Stimulated activated CD8-positive, alpha-beta memory T cell treated with anti-CD3 and anti-CD28 coated beads, Interleukin-15, amount 100 ng/mL, for 4 hours (primary cell): ENCODE measurements around the gene RMRP.
A peak's percentile ranks its signal among the peaks of the same experiment; 100 is the strongest.
"Not testable (repeated sequence)": the region's sequence is repeated elsewhere in the genome, so short reads cannot be mapped to it uniquely, and the experiment has no call there.

ENCODE experiments used
- DNase-seq, 2 donors: peaks; one replicate each; pipeline ENCODE4 v3.0.0-alpha.2; 2020; ENCODE audit warnings: low read depth in 2 of 2

The RMRP gene

DNA sequence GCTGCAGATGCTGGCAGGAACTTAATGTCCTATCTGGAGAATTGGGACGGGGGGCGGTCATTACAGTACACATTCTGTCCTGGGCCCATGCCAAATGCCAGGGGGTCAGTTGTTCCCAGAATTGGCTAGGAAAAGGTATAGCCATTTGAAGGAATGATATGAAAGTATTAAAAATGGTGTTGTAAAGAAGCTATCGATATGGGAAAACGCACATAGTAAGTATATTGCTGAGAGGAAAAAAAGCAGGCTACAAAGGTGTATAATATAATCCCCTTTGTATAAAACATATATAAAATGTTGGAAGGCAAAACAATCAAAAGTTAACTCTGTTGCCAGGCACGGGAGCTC is 7.6 kb upstream of the RMRP start:
- no peak for DNase-seq

DNA sequence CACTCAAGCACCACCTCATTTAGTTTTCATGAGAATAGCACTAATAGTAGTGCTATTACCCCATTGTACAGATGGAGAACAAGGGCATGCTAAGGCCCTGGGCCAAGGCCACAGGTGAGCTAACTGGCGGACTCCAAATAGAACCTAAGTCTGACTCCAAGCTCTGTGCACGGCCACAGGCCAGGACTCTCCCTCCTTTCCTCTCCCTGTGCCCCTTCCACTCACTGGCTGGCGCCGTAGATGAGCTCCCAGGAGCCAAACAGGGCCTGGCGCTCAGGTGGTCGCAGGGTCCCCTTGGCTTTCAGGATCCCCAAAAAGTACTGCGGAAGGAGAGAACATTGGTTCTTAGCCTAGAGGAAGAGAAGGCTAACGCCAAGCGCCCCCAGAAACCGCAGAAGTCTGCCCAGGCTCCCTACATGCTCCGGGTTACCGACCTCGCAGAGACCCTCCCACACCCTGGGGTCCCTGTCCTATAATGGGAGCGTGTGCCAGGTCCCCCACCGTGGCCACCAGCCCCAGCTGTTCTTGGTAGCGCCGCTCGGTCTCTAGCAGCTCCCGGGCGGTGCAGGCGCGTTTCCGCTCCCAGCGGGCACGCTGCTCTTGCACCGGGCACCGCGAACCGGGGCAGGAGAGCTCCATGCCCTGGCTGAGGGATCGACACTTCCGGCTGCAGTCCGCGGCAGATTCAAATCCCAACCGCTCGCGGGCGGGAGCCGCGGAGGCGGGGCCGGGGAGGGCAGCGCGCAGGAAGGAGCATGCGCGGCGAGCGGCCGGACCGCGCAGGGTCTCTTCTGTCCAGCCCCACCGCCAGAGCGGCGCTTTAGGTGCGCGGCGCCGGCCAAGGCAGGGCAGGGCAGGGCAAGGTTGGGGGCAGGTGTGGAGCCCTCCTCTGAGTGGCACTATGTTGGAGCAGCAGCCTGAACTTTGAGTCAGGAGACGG is 7.0 kb upstream of the RMRP start, which contains the start of gene ARHGEF39:
ARHGEF39 (minus strand) TSS at position 665 of the 940 bp plus-strand sequence; CDS start at position 639, 26 bp downstream.
- DNase-seq, result no peak

DNA sequence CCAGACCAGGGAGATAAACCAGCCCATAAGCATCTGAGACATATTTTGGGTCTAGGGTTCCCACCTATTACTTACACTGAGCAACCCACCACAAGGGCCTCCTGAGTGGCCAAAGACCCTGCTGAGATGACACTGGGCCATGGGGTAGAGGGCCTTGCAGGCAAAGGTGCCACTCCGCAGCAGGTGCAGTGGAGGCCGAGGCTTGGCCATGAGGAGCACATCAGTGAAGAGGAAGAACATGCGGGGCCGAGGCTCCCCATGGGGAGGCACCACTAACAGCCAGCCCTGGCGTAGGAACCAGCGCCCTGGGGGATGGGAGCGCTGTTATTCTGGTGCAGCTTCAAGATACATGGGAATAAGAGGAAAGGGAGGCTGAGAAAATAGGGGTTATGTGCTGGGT is 4.6 kb upstream of the RMRP start:
- no peak for DNase-seq

DNA sequence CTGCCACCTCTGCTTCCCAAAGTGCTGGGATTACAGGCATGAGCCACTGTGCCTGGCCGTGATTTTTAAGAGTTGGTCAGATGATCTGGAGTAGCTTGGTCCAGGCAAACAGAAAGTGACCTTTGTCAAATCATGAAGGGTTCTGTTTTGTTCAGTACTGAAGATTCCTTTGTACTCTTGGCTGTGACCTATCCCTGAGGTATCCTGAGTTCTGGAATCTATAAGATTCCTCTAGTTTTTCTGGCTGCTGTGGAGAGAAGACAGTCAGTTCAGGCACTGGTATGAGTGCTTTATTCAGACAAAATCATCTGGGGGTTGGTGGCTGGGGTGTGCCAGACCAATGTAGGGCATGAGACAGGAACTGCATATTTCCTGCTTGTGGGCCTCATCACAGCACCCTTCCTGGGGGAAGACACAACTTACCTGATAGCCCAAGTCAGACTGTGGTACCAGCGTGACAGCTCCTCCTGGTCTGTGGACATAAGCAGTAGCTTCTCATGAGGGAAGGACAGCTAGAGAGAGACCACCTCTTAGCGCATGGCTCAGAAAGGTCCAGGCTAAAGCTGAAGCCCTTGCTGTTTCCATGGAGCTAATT is 4.0 kb upstream of the RMRP start:
- no peak for DNase-seq

DNA sequence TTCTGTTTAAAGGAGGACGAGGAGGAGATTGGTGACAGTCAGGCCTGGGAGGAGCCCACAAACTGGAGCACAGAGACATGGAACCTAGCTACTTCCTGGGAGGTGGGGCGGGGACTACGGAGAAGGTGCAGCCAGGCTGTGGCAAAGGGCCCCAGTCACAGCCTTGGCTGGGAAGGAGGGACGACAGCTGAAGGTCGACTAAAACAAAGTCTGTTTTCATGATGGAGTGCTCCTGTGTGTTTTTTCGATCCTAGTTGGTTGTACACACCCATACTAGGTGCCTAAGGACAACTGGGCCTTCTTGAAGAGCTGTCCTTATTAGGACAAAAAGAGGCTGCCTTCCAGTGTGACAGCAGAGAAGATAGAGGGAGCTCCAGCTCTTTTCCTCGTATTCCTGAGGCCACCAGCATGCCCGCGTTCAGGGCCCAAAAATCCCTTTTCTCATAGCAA is 3.2 kb upstream of the RMRP start:
- DNase-seq, result no peak

DNA sequence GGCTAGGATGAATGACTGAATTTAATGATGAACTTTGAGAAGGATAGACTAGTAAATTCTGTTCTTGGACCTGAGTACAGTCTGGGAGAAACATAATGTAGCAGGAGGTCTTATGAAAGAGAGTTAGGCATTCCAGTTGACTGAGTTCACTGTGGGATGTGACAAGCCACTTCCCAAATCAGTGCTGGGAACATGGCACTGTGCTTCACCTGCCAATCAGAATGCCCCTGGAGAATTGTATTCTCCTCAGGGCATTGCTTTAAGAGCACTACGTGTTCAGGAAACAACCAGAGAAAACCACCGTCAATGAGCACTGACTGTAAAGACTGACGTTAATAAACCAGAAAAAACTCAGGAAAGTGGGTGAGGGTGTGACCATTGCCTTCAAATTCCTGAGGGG is 1.5 kb upstream of the RMRP start:
- no peak for DNase-seq

DNA sequence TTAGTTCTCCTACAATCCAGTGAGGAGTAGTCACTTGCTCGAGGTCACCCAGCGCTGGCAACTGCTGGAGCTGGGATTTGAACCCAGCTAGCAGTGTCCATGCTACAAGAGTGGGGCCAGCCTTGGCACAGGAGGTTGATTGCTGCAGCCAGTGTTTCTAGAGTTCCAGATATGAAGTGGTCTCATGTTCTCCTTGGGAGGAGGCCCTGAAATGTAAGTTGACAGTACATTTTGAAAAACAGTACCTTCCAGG is 1.1 kb upstream of the RMRP start:
- DNase-seq, result no peak

DNA sequence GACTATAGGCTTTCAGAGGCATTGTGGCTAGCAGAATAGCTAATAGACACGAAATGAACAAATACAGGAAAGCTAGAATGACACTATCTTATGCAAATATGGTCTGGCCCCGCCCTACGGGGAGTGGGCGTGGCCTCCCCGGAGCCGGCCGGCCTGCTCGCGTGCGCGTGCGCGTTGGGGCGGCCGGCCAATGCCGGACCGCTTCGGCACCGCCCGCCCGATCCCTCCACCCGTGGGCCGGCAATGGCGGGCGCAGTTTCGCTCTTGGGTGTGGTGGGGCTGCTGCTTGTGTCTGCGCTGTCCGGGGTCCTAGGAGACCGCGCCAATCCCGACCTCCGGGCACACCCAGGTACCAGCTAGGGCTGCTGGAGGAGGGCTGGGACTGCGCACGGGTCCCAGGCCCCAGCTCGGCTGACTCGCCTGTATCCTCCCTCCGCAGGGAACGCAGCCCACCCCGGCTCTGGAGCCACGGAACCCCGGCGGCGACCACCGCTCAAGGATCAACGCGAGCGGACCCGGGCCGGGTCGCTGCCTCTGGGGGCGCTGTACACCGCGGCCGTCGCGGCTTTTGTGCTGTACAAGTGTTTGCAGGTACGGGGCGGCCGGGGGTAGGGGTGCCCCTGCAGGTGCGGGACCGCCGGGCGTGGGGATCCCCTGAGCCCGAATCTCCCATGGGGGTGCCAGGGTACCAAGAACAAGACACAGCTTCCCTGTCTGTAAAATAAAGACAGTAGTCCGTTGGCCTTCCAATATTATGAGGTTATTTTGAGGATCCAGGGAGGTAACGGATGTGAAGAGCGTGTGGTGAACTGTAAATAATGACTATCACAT is 533 bp upstream of the RMRP start, which contains the start of gene CCDC107:
CCDC107 (plus strand) TSS at position 156 of the 831 bp plus-strand sequence; CDS start at position 244, 88 bp downstream.
- peak; percentile 68 to 71 for DNase-seq

DNA sequence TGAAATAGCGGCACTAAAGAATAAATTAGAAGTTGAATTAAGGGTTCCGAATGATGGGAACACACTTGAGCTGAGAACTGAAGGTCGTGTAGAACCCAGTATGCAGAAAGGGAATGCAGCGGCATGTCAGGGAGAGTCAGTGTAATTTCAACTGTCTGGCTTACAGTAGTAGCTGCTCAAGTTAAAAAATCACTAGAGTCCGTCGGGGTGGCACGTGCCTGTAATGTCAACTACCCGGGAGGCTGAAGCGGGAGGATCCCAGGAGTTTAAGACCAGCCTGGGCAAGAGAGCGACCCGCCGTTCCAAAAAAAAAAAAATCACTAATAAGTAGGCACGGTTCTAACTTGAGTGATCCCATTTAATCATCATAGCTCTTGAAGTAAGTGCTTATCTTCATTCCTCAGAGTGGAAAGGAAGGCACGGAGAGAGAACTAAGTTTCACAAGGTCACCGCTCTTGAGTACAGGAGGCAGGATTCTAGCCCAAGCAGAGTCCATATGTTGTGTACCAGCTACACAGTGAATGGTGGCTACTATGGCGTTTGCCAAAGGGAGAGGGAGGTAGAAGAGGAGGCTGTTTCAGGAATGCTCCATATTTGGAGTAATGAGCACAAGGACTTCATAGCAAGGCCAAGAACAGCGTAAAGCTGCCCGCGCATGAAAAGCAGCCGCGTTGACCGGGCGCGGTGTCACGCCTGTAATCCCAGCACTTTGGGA is 831 bp downstream of the RMRP start:
- DNase-seq, result no peak

DNA sequence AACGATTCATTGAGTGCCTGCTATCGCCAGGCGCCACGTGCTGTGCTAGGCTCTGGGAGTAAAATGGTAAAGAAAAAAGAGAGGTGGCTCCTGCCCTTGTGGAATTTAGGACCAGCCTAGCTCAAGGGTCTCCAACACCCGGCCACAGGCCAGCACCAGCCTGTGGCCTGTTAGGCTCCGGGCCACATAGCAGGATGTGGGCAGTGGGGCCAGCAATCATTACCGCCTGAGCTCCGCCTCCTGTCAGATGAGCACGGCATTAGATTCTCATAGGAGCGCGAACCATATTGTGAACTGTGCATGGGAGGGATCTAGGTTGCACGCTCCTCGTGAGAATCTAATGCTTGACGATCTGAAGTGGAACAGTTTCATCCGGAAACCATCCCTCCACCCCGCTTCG is 1.5 kb downstream of the RMRP start:
- no peak for DNase-seq

DNA sequence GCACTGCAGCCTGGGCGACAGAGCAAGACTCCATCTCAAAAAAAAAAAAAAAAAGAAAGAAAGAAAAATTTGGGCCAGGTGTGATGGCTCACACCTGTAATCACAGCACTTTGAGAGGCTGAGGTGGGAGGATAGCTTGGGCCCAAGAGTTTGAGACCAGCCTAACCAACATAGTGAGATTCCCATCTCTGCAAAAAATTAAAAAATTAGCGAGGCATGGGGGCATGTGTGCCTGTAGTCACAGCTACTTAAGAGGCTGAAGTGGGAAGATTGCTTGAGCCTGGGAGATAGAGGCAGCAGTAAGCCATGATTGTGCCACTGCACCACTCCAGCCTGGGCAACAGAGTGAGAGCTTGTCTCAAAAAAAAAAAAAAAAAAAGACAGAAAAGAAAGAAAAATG is 4.2 kb downstream of the RMRP start:
- no peak for DNase-seq

DNA sequence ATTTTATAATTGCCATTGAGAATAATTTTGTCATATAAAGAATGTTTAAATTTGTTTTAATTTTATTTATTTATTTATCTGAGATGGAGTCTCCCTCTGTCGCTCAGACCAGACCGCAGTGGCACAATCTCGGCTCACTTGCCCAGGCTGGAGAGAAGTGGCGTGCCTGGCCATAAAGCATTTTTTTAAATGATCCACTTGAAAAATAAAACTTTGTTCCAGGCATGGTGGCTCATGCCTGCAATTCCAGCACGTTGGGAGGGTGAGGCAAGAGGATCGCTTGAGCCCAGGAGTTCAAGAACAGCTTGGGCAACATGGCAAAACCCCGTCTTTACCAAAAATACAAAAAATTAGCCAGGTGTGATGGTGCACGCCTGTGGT is 5.0 kb downstream of the RMRP start:
- no peak for DNase-seq

DNA sequence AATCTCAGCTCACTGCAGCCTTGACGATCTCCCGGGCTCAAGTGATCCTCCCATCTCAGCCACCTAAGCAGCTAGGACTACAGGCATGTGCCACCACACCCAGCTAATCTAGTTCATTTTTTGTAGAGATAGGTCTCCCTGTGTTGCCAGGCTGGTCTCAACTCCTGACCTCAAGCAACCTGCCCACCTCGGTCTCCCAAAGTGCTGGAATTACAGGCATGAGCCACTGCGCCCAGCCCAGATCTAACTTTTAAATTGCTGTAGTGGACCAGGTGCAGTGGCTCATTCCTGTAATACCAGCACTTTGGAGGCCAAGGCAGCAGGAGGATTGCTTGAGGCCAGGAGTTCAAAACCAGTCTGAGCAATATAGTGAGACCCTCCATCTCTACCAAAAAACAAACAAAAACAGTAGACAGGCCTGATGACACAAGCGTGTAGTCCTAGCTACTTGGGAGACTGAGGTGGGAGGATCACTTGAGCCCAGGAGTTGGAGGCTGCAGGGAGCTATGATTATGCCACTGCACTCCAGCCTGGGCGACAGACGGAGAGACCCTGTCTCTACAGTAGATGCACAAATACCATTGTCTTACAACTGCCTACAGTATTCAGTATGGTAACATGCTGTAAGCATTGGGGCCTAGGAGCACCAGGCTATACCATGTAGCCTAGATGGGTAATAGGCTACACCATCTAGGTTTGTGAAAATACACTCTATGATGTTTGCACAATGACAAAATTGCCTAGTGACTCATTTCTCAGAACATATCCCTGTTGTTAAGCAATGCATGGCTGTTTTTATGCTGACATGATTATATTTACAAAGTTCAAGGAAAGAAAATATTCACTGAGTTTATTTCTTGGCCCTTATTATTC is 5.6 kb downstream of the RMRP start:
- DNase-seq, result no peak

DNA sequence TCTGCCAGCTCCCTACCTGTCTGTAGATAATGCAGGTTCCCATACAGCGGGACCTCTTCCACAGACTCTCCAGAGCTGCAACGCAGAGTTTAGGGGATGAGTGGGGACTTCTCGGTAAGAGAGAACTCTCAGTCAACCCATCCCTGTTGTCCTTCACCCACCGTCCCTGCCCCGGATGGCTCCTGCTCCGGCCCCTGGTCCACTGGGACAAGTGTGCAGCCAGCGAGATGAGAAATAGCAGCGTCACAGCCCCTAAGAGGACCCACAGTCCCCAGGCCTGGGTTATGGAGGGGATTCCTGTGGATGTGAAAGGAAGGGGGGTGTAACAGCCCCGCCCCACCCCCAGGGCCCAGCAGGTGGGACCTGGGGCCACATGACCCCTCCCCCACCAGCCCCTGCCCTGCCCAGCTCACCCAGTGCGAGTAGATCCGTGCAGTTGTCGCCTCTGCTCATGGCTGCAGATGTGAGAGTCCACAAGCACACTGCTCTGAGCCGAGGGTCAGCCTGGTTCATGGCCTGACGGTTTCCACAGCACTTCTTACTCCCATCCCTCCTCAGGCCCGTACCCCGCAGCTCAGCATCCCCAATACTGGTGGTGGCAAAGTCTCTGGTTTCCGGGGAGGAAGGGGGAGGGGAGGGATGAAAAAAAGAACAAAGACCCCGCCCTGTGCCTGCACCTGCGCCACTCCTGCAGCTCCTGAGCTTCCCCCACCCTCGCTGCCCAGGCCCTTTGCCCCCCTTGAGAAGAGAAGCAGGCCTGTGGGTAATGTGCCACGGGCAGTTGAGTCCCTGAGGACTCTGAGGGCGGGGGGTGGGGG is 7.3 kb downstream of the RMRP start, which contains the start of gene SIT1:
SIT1 (minus strand) TSS at position 591 of the 818 bp plus-strand sequence; CDS start at position 513, 78 bp downstream.
- DNase-seq, result no peak

DNA sequence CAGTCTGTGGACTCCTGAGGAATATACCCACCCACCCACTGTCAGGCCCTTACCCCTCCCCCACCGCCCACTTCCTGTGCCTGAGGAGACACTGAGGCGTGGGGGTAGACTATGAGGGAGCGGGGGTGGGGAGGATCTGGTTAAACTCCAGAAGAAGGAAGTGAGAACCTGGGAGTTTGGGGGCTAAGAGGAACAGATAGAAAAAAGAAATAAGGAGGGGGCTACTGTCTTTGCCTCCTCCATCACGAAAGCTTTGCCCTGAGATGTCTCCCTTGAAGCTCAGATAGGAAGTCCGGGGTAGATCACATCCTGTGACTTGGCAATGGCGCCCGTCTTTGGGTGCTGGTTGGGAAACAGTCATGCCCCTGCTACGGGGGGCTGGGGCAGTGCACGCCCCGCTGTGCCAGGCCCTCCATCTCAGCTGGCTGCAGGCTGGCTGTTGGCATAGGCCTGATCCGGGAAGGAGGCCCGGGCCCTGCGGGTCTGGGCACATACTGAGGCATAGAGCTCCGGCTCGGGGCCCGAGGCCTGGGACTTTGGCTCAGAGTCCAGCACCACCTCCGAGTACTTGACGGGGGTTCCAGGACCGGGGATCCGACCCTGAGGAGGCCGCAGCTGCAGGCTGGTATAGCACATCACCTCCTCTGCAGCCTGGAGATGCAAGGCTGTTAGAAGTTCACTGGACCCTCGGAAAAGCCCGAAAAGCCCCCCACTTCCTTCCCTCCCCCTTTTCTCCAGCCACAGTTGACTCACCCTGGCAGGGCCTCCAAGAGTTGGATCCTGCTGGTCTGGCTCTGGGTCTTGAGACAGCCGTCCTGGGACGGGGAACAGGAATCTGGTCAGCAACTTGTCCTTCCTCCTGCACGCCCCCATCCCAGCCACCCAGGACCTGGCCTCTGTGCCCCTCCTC is 8.1 kb downstream of the RMRP start:
- no peak for DNase-seq

DNA sequence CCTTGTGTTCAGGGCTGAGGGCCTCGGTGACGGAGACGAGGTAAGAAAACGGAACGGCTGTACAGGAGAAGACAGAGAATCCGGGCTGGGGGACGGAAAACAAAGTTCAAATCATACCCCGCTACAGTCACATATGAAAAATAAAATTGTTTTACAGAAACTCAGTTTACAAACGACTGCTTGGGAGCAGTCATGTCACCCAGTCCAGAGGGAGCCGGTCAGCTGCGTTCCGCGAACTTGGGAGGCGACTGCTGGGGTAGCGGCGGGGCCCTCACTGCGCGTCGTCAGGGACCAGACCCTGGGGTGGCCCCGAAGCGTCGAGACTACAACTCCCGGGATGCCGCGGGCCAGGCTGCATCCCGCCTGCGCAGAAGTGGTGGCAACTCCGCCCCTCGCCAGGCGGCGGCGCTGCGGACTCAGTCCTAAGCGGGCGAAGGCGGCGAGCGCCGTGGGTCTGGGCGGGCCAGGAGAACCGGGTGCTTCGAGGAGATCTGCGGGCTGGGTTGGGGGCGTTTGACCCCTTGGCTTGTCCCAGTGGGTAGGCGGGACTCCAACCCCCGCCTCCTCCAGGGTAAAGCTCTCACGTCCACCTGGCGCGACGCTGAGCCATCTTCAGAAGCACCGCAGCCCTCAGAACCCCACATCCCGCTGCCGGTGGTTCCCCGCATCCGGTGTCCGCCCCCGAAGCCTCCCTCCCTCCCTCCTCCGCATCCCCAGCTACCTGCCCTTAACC is 11.1 kb downstream of the RMRP start:
- peak; percentile 80 to 81 for DNase-seq

DNA sequence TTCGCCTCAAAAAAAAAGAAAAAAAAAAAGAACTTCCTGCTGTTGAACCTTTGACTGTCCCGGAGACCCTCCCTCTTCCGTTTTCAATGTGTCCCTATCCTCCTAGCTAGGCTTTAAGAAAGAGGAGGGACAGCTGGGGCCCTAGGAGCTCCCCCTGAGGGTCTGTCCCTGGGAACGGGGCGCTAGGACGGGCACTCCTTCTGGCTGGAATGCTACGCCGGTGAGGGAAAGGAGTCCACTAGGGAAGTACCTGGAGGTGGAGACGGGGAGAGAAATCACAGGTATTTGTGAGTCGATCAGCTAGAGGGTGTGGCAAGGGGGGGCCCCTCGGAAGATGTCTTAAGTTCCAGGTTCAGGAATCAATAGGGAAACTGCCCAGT is 11.7 kb downstream of the RMRP start:
- no peak for DNase-seq

DNA sequence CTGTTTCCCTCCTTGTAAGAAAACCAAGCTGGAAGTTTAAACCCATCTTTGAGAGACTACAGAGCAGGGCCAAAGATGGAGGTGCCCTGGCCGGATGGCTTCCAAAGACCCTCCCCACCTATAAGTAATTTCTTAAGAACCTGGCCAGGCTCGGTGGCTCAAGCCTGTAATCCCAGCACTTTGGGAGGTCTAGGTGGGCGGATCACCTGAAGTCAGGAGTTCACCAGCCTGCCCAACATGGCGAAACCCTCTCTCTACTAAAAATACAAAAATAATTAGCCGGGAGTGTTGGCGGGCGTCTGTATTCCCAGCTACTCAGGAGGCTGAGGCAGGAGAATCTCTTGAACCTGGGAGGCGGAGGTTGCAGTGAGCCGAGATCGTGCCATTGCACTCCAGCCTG is 12.1 kb downstream of the RMRP start:
- not testable (repeated sequence) for DNase-seq
